ENCODE results near the gene EEPD1.

Gene EEPD1

DNA sequence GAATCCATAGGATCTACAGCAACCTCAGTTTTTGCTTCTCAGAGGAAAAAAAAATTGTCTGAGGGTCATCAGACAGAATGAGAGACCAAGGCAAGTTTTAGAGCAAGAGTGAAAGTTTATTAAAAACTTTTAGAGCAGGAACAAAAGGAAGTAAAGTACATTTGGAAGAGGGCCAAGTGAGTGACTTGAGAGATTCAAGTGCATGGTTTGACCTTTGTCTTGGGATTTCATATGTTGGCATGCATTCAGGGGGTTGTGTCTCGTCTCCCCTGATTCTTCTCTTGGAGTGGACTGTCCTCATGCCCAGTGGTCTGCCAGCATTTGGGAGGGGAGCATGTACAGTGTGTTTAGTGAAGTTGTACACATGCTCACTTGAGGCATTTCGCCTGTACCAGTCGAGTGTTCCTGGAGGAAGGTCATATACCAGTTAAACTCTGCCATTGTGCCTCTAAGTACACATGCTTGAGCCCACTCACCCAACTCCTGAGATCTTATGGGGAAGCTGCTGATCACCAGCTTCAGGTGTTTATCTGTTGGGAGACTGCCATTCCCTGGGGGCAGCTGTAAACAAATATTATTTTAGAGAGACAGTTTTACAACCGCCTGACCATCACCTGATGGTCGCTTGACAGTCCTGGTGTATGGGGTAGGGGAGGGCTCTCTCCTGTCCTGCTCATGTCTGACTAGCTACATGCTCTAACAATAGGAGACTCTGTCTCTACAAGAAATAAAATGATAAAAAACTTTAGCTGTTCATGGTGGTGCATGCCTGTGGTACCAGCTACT is 109.4 kb downstream of the EEPD1 start:
- TF ChIP-seq CTCF (IDR thresholded peaks at IDR 0.05; ENCODE audit: extremely low read depth, insufficient read depth, missing control alignments) = no peak
- in situ Hi-C loops (cut with MboI; ENCODE audit: low pct_unique_long_range_greater_than_20kb, low sequenced_read_pairs, unreplicated experiment) = no loop called here
- no peak for DNase-seq (ENCODE audit: low spot score)

- no peak for TF ChIP-seq CTCF (IDR thresholded peaks at IDR 0.05; ENCODE audit: extremely low read depth, insufficient read depth, missing control alignments)
- DNase-seq (ENCODE audit: low spot score) = no peak
- in situ Hi-C loops (cut with MboI; ENCODE audit: low pct_unique_long_range_greater_than_20kb, low sequenced_read_pairs, unreplicated experiment) = no loop called here
These were observed 110.0 kb downstream of the EEPD1 start for GRCh38 chr7:36263095-36263484.

DNA sequence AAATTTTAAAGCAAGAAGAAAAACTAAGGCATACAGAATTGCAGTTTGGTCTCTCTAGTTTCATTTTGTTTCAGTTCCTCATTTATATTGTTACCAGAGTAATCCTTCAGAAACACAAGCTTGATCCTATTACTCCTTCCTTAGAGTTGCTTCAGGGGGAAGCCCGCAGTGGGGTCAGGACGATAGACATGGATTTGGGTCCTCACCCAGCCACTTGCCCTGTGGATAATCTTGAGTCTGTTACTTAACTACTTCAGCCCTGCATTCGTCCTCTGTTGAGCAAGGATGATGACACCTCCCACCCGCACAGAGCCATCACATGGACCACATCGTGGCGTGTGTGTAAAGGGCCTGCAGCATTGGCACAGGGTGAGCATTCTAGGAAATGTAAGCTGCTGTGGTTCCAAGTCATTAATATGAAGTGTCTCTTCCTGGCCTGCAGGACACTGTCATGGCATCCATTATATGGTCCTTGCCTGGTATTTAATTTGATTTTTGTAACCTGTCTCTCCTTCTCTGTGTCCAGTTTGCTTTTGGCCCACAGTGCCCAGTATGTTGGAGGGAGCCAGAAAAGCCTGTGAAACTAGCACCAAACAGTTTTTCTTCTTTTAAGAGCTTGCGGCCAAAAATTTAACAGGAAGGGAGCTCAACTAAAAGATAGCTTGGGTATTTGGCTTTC is 111.2 kb downstream of the EEPD1 start:
- no peak for DNase-seq (ENCODE audit: low spot score)
- in situ Hi-C loops (cut with MboI; ENCODE audit: low pct_unique_long_range_greater_than_20kb, low sequenced_read_pairs, unreplicated experiment) = no loop called here
- TF ChIP-seq CTCF (IDR thresholded peaks at IDR 0.05; ENCODE audit: extremely low read depth, insufficient read depth, missing control alignments) = no peak

- TF ChIP-seq CTCF (IDR thresholded peaks at IDR 0.05; ENCODE audit: extremely low read depth, insufficient read depth, missing control alignments) = no peak
- in situ Hi-C loops (cut with MboI; ENCODE audit: low pct_unique_long_range_greater_than_20kb, low sequenced_read_pairs, unreplicated experiment) = no loop called here
- no peak for DNase-seq (ENCODE audit: low spot score)
These were observed 112.0 kb downstream of the EEPD1 start for GRCh38 chr7:36264913-36265516.

GRCh38 chr7:36265680-36266079 is 112.6 kb downstream of the EEPD1 start:
- no peak for DNase-seq (ENCODE audit: low spot score)
- in situ Hi-C loops (cut with MboI; ENCODE audit: low pct_unique_long_range_greater_than_20kb, low sequenced_read_pairs, unreplicated experiment) = no loop called here
- no peak for TF ChIP-seq CTCF (IDR thresholded peaks at IDR 0.05; ENCODE audit: extremely low read depth, insufficient read depth, missing control alignments)

DNA sequence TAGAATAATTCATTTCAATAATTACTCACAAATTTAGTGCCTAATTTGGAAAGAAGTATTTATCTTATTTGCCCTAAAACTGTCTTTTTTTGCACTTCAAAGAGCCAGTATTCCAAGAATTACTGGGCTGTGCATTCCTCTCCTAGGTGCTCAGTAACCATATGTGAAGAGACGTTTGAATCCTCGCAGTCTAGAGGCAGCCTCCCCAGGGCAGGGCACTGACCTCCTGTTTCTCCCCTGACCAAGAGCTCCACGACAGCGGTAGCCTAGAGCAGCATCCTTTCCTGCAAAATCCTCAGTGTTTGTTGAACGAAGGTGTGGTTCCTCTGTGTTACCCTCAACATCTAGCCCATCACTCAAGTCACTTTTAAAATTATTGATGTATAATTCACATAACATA is 113.1 kb downstream of the EEPD1 start:
- in situ Hi-C loops (cut with MboI; ENCODE audit: low pct_unique_long_range_greater_than_20kb, low sequenced_read_pairs, unreplicated experiment) = no loop called here
- DNase-seq (ENCODE audit: low spot score) = no peak
- TF ChIP-seq CTCF (IDR thresholded peaks at IDR 0.05; ENCODE audit: extremely low read depth, insufficient read depth, missing control alignments) = no peak
